SK-N-SH (cell line): Measurements from ENCODE around the gene F8. TPM values are rescaled to one million over a fixed set of nuclear protein-coding genes. Genes with fewer than 3 reads are reported as not detected.

Experiments used
- CTCF ChIA-PET: fragments of 300-600, 350-600 bp; formaldehyde crosslinking; extraction: SDS; loops from one replicate; lab custom pipeline; 2021; lab: Yijun Ruan, JAX
- POLR2A ChIA-PET: fragments of 350-600 bp; sonication (Branson Sonifier 250); formaldehyde crosslinking; extraction: SDS; loops from one replicate; lab custom pipeline; 2020; ENCODE audit warnings: antibody characterized with exemption, inconsistent platforms; lab: Yijun Ruan, JAX
- DNase-seq: peaks from one replicate; pipeline ENCODE4 v3.0.0; 2012
- H2AFZ ChIP-seq: fragments of 200-600 bp; sonication (generic); 2 replicates; pipeline ENCODE4 v1.8.1; 2016; ENCODE audit warnings: antibody characterized with exemption, mild to moderate bottlenecking, low read depth
- H3F3A ChIP-seq: fragments of 200-600 bp; sonication (generic); replicated peaks from 2 replicates; pipeline ENCODE3; 2016; ENCODE audit warnings: antibody characterized with exemption, mild to moderate bottlenecking; ENCODE audit not compliant: insufficient read depth
- H3K27ac ChIP-seq, 2 experiments: fragments of 200-500 bp in 1 of 2; fragments of 200-600 bp in 1 of 2; sonication (Bioruptor generic) in 1 of 2; sonication (generic), shearing (Covaris generic) in 1 of 2; 2 replicates each; pipeline versions ENCODE4 v1.5.1 to v1.6.1; 2014 to 2016; ENCODE audit warnings: low read depth in 2 of 2, inconsistent platforms in 1 of 2, low read length in 1 of 2, mild to moderate bottlenecking in 1 of 2, mixed read lengths in 1 of 2
- H3K27me3 ChIP-seq: fragments of 200-600 bp; sonication (generic), shearing (Covaris generic); 2 replicates; pipeline ENCODE4 v1.6.1; 2016; ENCODE audit warnings: mixed run types; ENCODE audit not compliant: insufficient read depth
- H3K36me3 ChIP-seq, 2 experiments: fragments of 200-500 bp in 1 of 2; fragments of 200-600 bp in 1 of 2; sonication (Bioruptor generic) in 1 of 2; sonication (generic) in 1 of 2; replicated peaks in 1 of 2; 2 replicates each; pipeline versions ENCODE3 to v1.5.1; 2014 to 2016; ENCODE audit warnings: low read length in 1 of 2, mild to moderate bottlenecking in 1 of 2; ENCODE audit not compliant: insufficient read depth in 2 of 2, control insufficient read depth in 1 of 2
- H3K4me1 ChIP-seq, 2 experiments: fragments of 200-500 bp in 1 of 2; fragments of 200-600 bp in 1 of 2; sonication (Bioruptor generic) in 1 of 2; sonication (generic), shearing (Covaris generic) in 1 of 2; 2 replicates each; pipeline versions ENCODE4 v1.5.1 to v1.6.1; 2014 to 2016; ENCODE audit warnings: low read depth in 1 of 2, low read length in 1 of 2, mixed run types in 1 of 2; ENCODE audit not compliant: insufficient read depth in 2 of 2, control insufficient read depth in 1 of 2
- H3K4me2 ChIP-seq: fragments of 200-600 bp; sonication (generic), shearing (Covaris generic); 2 replicates; pipeline ENCODE4 v1.6.1; 2017; ENCODE audit warnings: mixed run types
- H3K4me3 ChIP-seq, 2 experiments: fragments of 200-500 bp in 1 of 2; fragments of 200-600 bp in 1 of 2; sonication (Bioruptor generic) in 1 of 2; sonication (generic), shearing (Covaris generic) in 1 of 2; 2 replicates each; pipeline versions ENCODE4 v1.5.1 to v1.8.1; 2014 to 2016; ENCODE audit warnings: low read depth in 2 of 2, inconsistent platforms in 1 of 2, low read length in 1 of 2, mild to moderate bottlenecking in 1 of 2, mixed read lengths in 1 of 2, moderate library complexity in 1 of 2
- H3K79me2 ChIP-seq: fragments of 200-600 bp; sonication (generic); 2 replicates; pipeline ENCODE4 v1.8.1; 2017; ENCODE audit warnings: mild to moderate bottlenecking; ENCODE audit not compliant: insufficient read depth
- H3K9ac ChIP-seq: fragments of 200-600 bp; sonication (generic); 2 replicates; pipeline ENCODE4 v1.6.1; 2017; ENCODE audit warnings: mixed run types
- H3K9me2 ChIP-seq: fragments of 200-600 bp; sonication (generic); 2 replicates; pipeline ENCODE4 v1.6.1; 2017; ENCODE audit warnings: mixed run types
- H3K9me3 ChIP-seq: fragments of 200-600 bp; sonication (generic); 2 replicates; pipeline ENCODE4 v1.6.1; 2017; ENCODE audit warnings: mixed run types, mild to moderate bottlenecking, moderate library complexity
- H4K20me1 ChIP-seq: fragments of 200-600 bp; sonication (generic); 2 replicates; pipeline ENCODE4 v1.6.1; 2017; ENCODE audit warnings: mild to moderate bottlenecking, mixed run types; ENCODE audit not compliant: insufficient read depth
- IRF3 ChIP-seq: fragments of 150-350 bp; IDR thresholded peaks from 2 replicates; pipeline ENCODE4 v1.6.1; 2016; ENCODE audit warnings: mild to moderate bottlenecking, low read depth, low read length
- RAD21 ChIP-seq: IDR thresholded peaks from 2 replicates; pipeline ENCODE4 v1.6.1; 2012; ENCODE audit warnings: mild to moderate bottlenecking, low read length
- RFX5 ChIP-seq: IDR thresholded peaks from 2 replicates; pipeline ENCODE4 v1.6.1; 2012; ENCODE audit warnings: mild to moderate bottlenecking, improper control_type of control experiment, low read length
- RXRA ChIP-seq: IDR thresholded peaks from 2 replicates; pipeline ENCODE4 v1.4.0; 2012; ENCODE audit warnings: low read depth, mild to moderate bottlenecking, borderline replicate concordance
- TAF1 ChIP-seq: IDR thresholded peaks from 2 replicates; pipeline ENCODE4 v1.6.1; 2012; ENCODE audit warnings: low read depth, mild to moderate bottlenecking, low read length, moderate library complexity, borderline replicate concordance
- TCF12 ChIP-seq: IDR thresholded peaks from 2 replicates; pipeline ENCODE4 v1.4.0; 2012
- TEAD4 ChIP-seq: IDR thresholded peaks from 2 replicates; pipeline ENCODE4 v1.4.0; 2012; ENCODE audit warnings: mild to moderate bottlenecking, borderline replicate concordance; ENCODE audit not compliant: insufficient read depth
- USF2 ChIP-seq: fragments of 150-350 bp; IDR thresholded peaks from 2 replicates; pipeline ENCODE4 v1.6.1; 2017; ENCODE audit warnings: antibody characterized with exemption, low read length, low read depth, borderline replicate concordance
- ZBTB33 ChIP-seq: IDR thresholded peaks from 2 replicates; pipeline ENCODE4 v1.4.0; 2012; ENCODE audit warnings: low read depth, borderline replicate concordance
- WGBS: methylation state at CpG from one replicate; pipeline ENCODE4 v1.1.6; 2017; ENCODE audit warnings: low lambda C conversion rate; 5-methylcytosine and 5-hydroxymethylcytosine counted together
- polyA plus RNA-seq, 3 experiments: library from polyadenylated mRNA; depleted of rRNA; stranded (reverse); fragments of >200 nt; gene quantifications; 2 replicates each; pipeline ENCODE4 v1.2.3, GENCODE V29; 2012

Gene F8
- polyA plus RNA-seq, 1 of the 3 experiments (the other 2 are of a cell fraction) = 2.5 TPM

- H3K9me2 ChIP-seq = no peaks in the 10 kb centered on the region
- no peak overlapping the region for H3K27ac ChIP-seq
- ChIA-PET POLR2A (no interaction called here), CTCF (no interaction called here)
- H3K79me2 ChIP-seq = no peaks in the 10 kb centered on the region
- H3K4me3 ChIP-seq = no peak overlapping the region
- H2AFZ ChIP-seq = no peak overlapping the region
- no peaks in the 10 kb centered on the region for H3K27me3 ChIP-seq
- H4K20me1 ChIP-seq = no peaks in the 10 kb centered on the region
- peaks cover 0 to 7% of the 10 kb centered on the region in 2 experiments; a peak in 1 of 4 replicates for H3K4me1 ChIP-seq
- no peak overlapping the region for H3K9ac ChIP-seq
- TF ChIP-seq RXRA = no peak
- TF ChIP-seq RFX5 = no peak
- TF ChIP-seq RAD21 = no peak
- H3K9me3 ChIP-seq = no peaks in the 10 kb centered on the region
- no peak overlapping the region for H3K4me2 ChIP-seq
- 38% methylated on average over 4 of the region's 4 CpGs for WGBS
- H3K36me3 ChIP-seq = peaks cover 0 to 7% of the 10 kb centered on the region in 2 experiments
- DNase-seq = no peak
- H3F3A ChIP-seq = no peaks in the 10 kb centered on the region
These were observed 31.7 kb upstream of the F8 start for GRCh38 chrX:155054255-155054654.

- WGBS = 46% methylated on average over 3 of the region's 3 CpGs
- H3K27me3 ChIP-seq = no peaks in the 10 kb centered on the region
- CTCF ChIA-PET = no interaction called here
These were observed 31.1 kb upstream of the F8 start for GRCh38 chrX:155053656-155054055.

More at GRCh38 chrX:155053656-155054055, 31.1 kb upstream of the F8 start:
- Histone ChIP-seq H4K20me1 (no peaks in the 10 kb centered on the region), H2AFZ (no peak overlapping the region), H3K4me1 (peaks cover 0 to 7% of the 10 kb centered on the region in 2 experiments; a peak in 1 of 4 replicates), H3K9ac (no peak overlapping the region), H3K4me2 (no peak overlapping the region), H3K9me2 (no peaks in the 10 kb centered on the region), H3F3A (no peaks in the 10 kb centered on the region), H3K27ac (no peak overlapping the region), H3K9me3 (no peaks in the 10 kb centered on the region), H3K36me3 (peaks cover 0 to 7% of the 10 kb centered on the region in 2 experiments), H3K4me3 (no peak overlapping the region), H3K79me2 (no peaks in the 10 kb centered on the region)
- no peak for DNase-seq
- TF ChIP-seq TCF12 = no peak
- no peak for TF ChIP-seq TEAD4
- no peak for TF ChIP-seq TAF1
- no peak for TF ChIP-seq ZBTB33
- TF ChIP-seq USF2 = no peak
- no peak for TF ChIP-seq IRF3
- POLR2A ChIA-PET = no interaction called here
